Dermis microvascular lymphatic vessel endothelial cell (primary cell): ENCODE data around the gene TACC2. TPM values are rescaled to one million over a fixed set of nuclear protein-coding genes. Genes with fewer than 3 reads are reported as not detected.
"Not testable (repeated sequence)": the region's sequence is repeated elsewhere in the genome, so short reads cannot be mapped to it uniquely, and the experiment has no call there.

ENCODE experiments used
- DNase-seq, 2 donors: peaks; one replicate each; pipeline versions ENCODE4 v3.0.0 to v3.0.0-alpha.2; 2010; ENCODE audit warnings: low read depth in 2 of 2
- total RNA-seq: library from RNA; depleted of rRNA; stranded (reverse); fragments of >200 nt; gene quantifications from 2 replicates; pipeline ENCODE4 v1.2.1, GENCODE V29; 2014

TACC2 gene
- 3.4 and 3.7 TPM in 2 replicates for total RNA-seq

GRCh38 chr10:121988361-121989324 lies at the start of gene TACC2:
Gene TACC2 (plus strand): TSS chr10:121989163. CDS start chr10:122021982, 32,819 bp downstream.
- no peak for DNase-seq

- DNase-seq: no peak
Measured at GRCh38 chr10:121941532-121941931, 47.4 kb upstream of the TACC2 start.

GRCh38 chr10:121942749-121943416 lies 46.1 kb upstream of the TACC2 start:
- peak; percentile 90 to 97 for DNase-seq

- DNase-seq: peak in 1 of 2 donors; percentile 66
Measured at GRCh38 chr10:121947343-121948330, 41.3 kb upstream of the TACC2 start.

- DNase-seq: no peak
Measured at GRCh38 chr10:121949049-121949448, 39.9 kb upstream of the TACC2 start.

GRCh38 chr10:121949451-121949850 lies 39.5 kb upstream of the TACC2 start:
- DNase-seq: no peak

- DNase-seq: no peak
Measured at GRCh38 chr10:121952226-121952625, 36.7 kb upstream of the TACC2 start.

GRCh38 chr10:121956111-121957061 lies 32.6 kb upstream of the TACC2 start:
- DNase-seq: peak; percentile 50 to 90

GRCh38 chr10:121959671-121960070 lies 29.3 kb upstream of the TACC2 start:
- no peak for DNase-seq

GRCh38 chr10:121961456-121961855 lies 27.5 kb upstream of the TACC2 start:
- DNase-seq: peak in 1 of 2 donors; percentile 78

- no peak for DNase-seq
Measured at GRCh38 chr10:121965996-121966395, 23.0 kb upstream of the TACC2 start.

- DNase-seq: not testable (repeated sequence)
Measured at GRCh38 chr10:121969086-121969485, 19.9 kb upstream of the TACC2 start.

GRCh38 chr10:121974019-121974534 lies 14.9 kb upstream of the TACC2 start:
- DNase-seq: no peak

- peak; percentile 66 to 84 for DNase-seq
Measured at GRCh38 chr10:121974535-121975294, 14.2 kb upstream of the TACC2 start, which contains the start of gene NSMCE4A. Gene NSMCE4A (minus strand): TSS chr10:121975217. CDS start chr10:121975165, 52 bp downstream.

- DNase-seq: no peak
Measured at GRCh38 chr10:121975295-121976086, 13.5 kb upstream of the TACC2 start.

- no peak for DNase-seq
Measured at GRCh38 chr10:121976607-121977006, 12.4 kb upstream of the TACC2 start.

- no peak for DNase-seq
Measured at GRCh38 chr10:121978511-121978910, 10.5 kb upstream of the TACC2 start.

GRCh38 chr10:121981346-121981745 lies 7.6 kb upstream of the TACC2 start:
- no peak for DNase-seq
